Neural progenitor cell (in vitro differentiated cells): ENCODE measurements around the gene CTIF. TPM values are rescaled to one million over a fixed set of nuclear protein-coding genes. Genes with fewer than 3 reads are reported as not detected.

Experiments
- DNase-seq: peaks from one replicate; pipeline ENCODE4 v3.0.0-alpha.2; 2016; ENCODE audit warnings: low spot score
- H2AFZ ChIP-seq: fragments of 200-600 bp; sonication (generic); replicated peaks from 2 replicates; pipeline ENCODE4 v1.6.1; 2016; ENCODE audit warnings: antibody characterized with exemption
- H3F3A ChIP-seq: fragments of 200-600 bp; sonication (generic); 2 replicates; pipeline ENCODE4 v1.6.1; 2016; ENCODE audit warnings: antibody characterized with exemption, low read depth
- H3K27ac ChIP-seq: fragments of 200-600 bp; sonication (generic); 2 replicates; pipeline ENCODE4 v1.5.1; 2016; ENCODE audit warnings: mild to moderate bottlenecking
- H3K27me3 ChIP-seq: fragments of 200-600 bp; sonication (generic); 2 replicates; pipeline ENCODE4 v1.6.1; 2016; ENCODE audit warnings: mild to moderate bottlenecking, moderate library complexity
- H3K36me3 ChIP-seq: fragments of 200-600 bp; sonication (generic); 2 replicates; pipeline ENCODE4 v1.5.1; 2016
- H3K4me1 ChIP-seq: fragments of 200-600 bp; sonication (generic); 2 replicates; pipeline ENCODE4 v1.6.1; 2016; ENCODE audit warnings: mixed run types
- H3K4me2 ChIP-seq: fragments of 200-600 bp; sonication (generic); 2 replicates; pipeline ENCODE4 v1.6.1; 2016
- H3K4me3 ChIP-seq: fragments of 200-600 bp; sonication (generic); 2 replicates; pipeline ENCODE4 v1.5.1; 2016
- H3K79me2 ChIP-seq: fragments of 200-600 bp; sonication (generic); 2 replicates; pipeline ENCODE4 v1.6.1; 2016; ENCODE audit warnings: low read depth
- H3K9ac ChIP-seq: fragments of 200-600 bp; sonication (generic); 2 replicates; pipeline ENCODE4 v1.6.1; 2016
- H3K9me3 ChIP-seq: fragments of 200-600 bp; sonication (generic); 2 replicates; pipeline ENCODE4 v1.5.1; 2016; ENCODE audit warnings: low read depth
- H4K20me1 ChIP-seq: fragments of 200-600 bp; sonication (generic); 2 replicates; pipeline ENCODE4 v1.6.1; 2016; ENCODE audit warnings: low read depth
- H3K27ac Mint-ChIP-seq: 3 replicates; pipeline ENCODE4 v1.8.0; 2021; ENCODE audit warnings: mixed read lengths
- H3K27me3 Mint-ChIP-seq: 2 replicates; pipeline ENCODE4 v1.8.0; 2022; ENCODE audit warnings: low read depth, mild to moderate bottlenecking, inconsistent platforms, moderate library complexity, mixed read lengths; ENCODE audit not compliant: insufficient read depth
- H3K36me3 Mint-ChIP-seq: 3 replicates; pipeline ENCODE4 v1.8.0; 2021; ENCODE audit warnings: mixed read lengths
- H3K4me1 Mint-ChIP-seq: 3 replicates; pipeline ENCODE4 v1.8.0; 2021; ENCODE audit warnings: mixed read lengths
- H3K4me3 Mint-ChIP-seq: 3 replicates; pipeline ENCODE4 v1.8.0; 2021; ENCODE audit warnings: mild to moderate bottlenecking, moderate library complexity, mixed read lengths
- H3K9me3 Mint-ChIP-seq: 3 replicates; pipeline ENCODE4 v1.8.0; 2020; ENCODE audit warnings: mixed read lengths
- EZH2 ChIP-seq: fragments of 200-600 bp; sonication (generic); IDR thresholded peaks from 2 replicates; pipeline ENCODE4 v1.6.1; 2017; ENCODE audit warnings: antibody characterized with exemption, mild to moderate bottlenecking, moderate library complexity
- EZH2phosphoT487 ChIP-seq: fragments of 200-600 bp; sonication (generic); IDR thresholded peaks from 2 replicates; pipeline ENCODE4 v1.6.1; 2017; ENCODE audit warnings: antibody characterized with exemption
- total RNA-seq: library from RNA; depleted of rRNA; stranded (reverse); fragments of >200 nt; gene quantifications from 2 replicates; pipeline ENCODE4 v1.2.3, GENCODE V29; 2015; ENCODE audit warnings: low replicate concordance
- TF ChIP-seq, protein P1 (sequence below): fragments of 200-600 bp; sonication (generic); IDR thresholded peaks from 2 replicates; pipeline ENCODE4 v1.5.1; 2017; ENCODE audit warnings: antibody characterized with exemption, mild to moderate bottlenecking

The CTIF gene
- total RNA-seq, 1 donor from 2014 or later: 17.6 TPM

- Histone ChIP-seq H3K79me2 (peaks cover 55% of the 10 kb centered on the region), H3K9ac (no peak overlapping the region), H4K20me1 (peaks cover 61% of the 10 kb centered on the region), H3K27ac (no peak overlapping the region), H3K4me1 (peaks cover 38% of the 10 kb centered on the region), H3K4me2 (no peak overlapping the region), H3K9me3 (no peaks in the 10 kb centered on the region), H3K4me3 (no peak overlapping the region), H3K27me3 (peaks cover 19% of the 10 kb centered on the region), H3F3A (peaks cover 48% of the 10 kb centered on the region), H3K36me3 (no peaks in the 10 kb centered on the region), H2AFZ (no peak overlapping the region)
- Mint-ChIP-seq H3K27ac (peak overlapping the region; percentile 2), H3K4me3 (no peak overlapping the region), H3K4me1 (peaks cover 62% of the 10 kb centered on the region), H3K9me3 (no peaks in the 10 kb centered on the region), H3K36me3 (peaks cover 4% of the 10 kb centered on the region), H3K27me3 (peaks cover 8% of the 10 kb centered on the region)
- TF ChIP-seq, protein P1, sequence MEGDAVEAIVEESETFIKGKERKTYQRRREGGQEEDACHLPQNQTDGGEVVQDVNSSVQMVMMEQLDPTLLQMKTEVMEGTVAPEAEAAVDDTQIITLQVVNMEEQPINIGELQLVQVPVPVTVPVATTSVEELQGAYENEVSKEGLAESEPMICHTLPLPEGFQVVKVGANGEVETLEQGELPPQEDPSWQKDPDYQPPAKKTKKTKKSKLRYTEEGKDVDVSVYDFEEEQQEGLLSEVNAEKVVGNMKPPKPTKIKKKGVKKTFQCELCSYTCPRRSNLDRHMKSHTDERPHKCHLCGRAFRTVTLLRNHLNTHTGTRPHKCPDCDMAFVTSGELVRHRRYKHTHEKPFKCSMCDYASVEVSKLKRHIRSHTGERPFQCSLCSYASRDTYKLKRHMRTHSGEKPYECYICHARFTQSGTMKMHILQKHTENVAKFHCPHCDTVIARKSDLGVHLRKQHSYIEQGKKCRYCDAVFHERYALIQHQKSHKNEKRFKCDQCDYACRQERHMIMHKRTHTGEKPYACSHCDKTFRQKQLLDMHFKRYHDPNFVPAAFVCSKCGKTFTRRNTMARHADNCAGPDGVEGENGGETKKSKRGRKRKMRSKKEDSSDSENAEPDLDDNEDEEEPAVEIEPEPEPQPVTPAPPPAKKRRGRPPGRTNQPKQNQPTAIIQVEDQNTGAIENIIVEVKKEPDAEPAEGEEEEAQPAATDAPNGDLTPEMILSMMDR: no peak
- TF ChIP-seq EZH2phosphoT487: no peak
- no peak for TF ChIP-seq EZH2
- no peak for DNase-seq
These were observed 6.0 kb downstream of the CTIF start for GRCh38 chr18:48544661-48545415.

DNA sequence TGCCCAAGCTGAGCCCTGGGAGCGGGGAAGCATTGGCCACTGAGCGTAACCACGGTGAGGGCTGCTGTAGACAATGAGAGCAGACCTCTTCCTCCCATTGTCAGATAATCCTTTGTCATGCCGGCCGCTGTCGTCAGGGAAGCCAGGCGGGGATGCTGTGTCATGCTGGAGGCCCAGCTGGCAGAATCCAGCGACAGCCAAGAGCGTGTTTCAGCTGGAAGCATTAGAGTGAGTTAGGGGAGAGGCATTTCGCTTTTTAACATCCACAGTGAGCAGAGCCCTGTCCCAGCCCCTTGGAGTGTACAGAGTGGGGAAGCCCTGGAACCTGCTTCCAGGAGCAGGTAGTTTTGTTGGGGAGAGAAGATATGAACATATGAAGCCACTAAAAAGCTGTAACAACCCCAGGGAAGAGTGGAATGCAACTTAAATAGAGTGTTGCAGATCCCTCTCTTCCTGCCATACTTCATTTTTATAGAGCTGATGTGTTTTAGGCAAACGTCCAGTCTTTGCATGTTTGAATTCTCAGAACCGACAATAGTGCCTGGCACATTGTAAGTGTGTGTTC is 7.0 kb downstream of the CTIF start:
- Histone ChIP-seq H3K9ac (no peak overlapping the region), H3K9me3 (no peaks in the 10 kb centered on the region), H3K27me3 (peaks cover 19% of the 10 kb centered on the region), H3K36me3 (no peaks in the 10 kb centered on the region), H3K27ac (no peak overlapping the region), H3K79me2 (peaks cover 59% of the 10 kb centered on the region), H3K4me1 (peaks cover 38% of the 10 kb centered on the region), H4K20me1 (peaks cover 59% of the 10 kb centered on the region), H3K4me3 (peak overlapping the region; percentile 12), H3F3A (peaks cover 45% of the 10 kb centered on the region), H3K4me2 (peak overlapping the region; percentile 65), H2AFZ (no peak overlapping the region)
- Mint-ChIP-seq H3K4me1 (peaks cover 62% of the 10 kb centered on the region), H3K27ac (no peak overlapping the region), H3K36me3 (peaks cover 4% of the 10 kb centered on the region), H3K4me3 (peak overlapping the region; percentile 66), H3K27me3 (peaks cover 8% of the 10 kb centered on the region), H3K9me3 (no peaks in the 10 kb centered on the region)
- TF ChIP-seq, protein P1: no peak
- TF ChIP-seq EZH2phosphoT487 (no peak), EZH2 (no peak)
- peak; percentile 95 for DNase-seq

- peaks cover 60% of the 10 kb centered on the region for H3K4me1 Mint-ChIP-seq
- no peak overlapping the region for H3K4me3 ChIP-seq
- peaks cover 58% of the 10 kb centered on the region for H4K20me1 ChIP-seq
- peaks cover 38% of the 10 kb centered on the region for H3K4me1 ChIP-seq
- no peak overlapping the region for H3K4me3 Mint-ChIP-seq
- no peaks in the 10 kb centered on the region for H3K9me3 Mint-ChIP-seq
- peaks cover 4% of the 10 kb centered on the region for H3K36me3 Mint-ChIP-seq
- H3K79me2 ChIP-seq: peaks cover 58% of the 10 kb centered on the region
- peaks cover 6% of the 10 kb centered on the region for H3K27me3 Mint-ChIP-seq
- no peak overlapping the region for H3K27ac ChIP-seq
- DNase-seq: peak; percentile 48
- H3K27ac Mint-ChIP-seq: peak overlapping the region; percentile 33
- H3K36me3 ChIP-seq: no peaks in the 10 kb centered on the region
- no peak overlapping the region for H3K9ac ChIP-seq
- TF ChIP-seq EZH2 (no peak), EZH2phosphoT487 (no peak)
- TF ChIP-seq, protein P1: no peak
- peak overlapping the region; percentile 65 for H3K4me2 ChIP-seq
- no peaks in the 10 kb centered on the region for H3K9me3 ChIP-seq
- H2AFZ ChIP-seq: no peak overlapping the region
- H3F3A ChIP-seq: peaks cover 43% of the 10 kb centered on the region
- peaks cover 19% of the 10 kb centered on the region for H3K27me3 ChIP-seq
These were observed 7.6 kb downstream of the CTIF start for GRCh38 chr18:48546396-48546795.
